Fibroblast of villous mesenchyme (primary cell): ENCODE results near the gene AUTS2. TPM values are rescaled to one million over a fixed set of nuclear protein-coding genes. Genes with fewer than 3 reads are reported as not detected.

Source experiments
- DNase-seq: peaks from one replicate; pipeline ENCODE4 v3.0.0-alpha.2; 2010; ENCODE audit warnings: low read depth
- H3K4me3 ChIP-seq: 2 replicates; pipeline ENCODE4 v1.5.1; 2011; ENCODE audit warnings: low read depth, mild to moderate bottlenecking, low read length
- total RNA-seq: library from RNA; depleted of rRNA; stranded (reverse); fragments of >200 nt; gene quantifications from 2 replicates; pipeline ENCODE4 v1.2.3, GENCODE V29; 2012
- TF ChIP-seq, protein P1 (sequence below): IDR thresholded peaks from 2 replicates; pipeline ENCODE4 v1.5.1; 2012; ENCODE audit warnings: low read depth, mild to moderate bottlenecking, low read length; ENCODE audit not compliant: insufficient read depth

The AUTS2 gene
- total RNA-seq, 1 donor = 3.9 TPM

DNA sequence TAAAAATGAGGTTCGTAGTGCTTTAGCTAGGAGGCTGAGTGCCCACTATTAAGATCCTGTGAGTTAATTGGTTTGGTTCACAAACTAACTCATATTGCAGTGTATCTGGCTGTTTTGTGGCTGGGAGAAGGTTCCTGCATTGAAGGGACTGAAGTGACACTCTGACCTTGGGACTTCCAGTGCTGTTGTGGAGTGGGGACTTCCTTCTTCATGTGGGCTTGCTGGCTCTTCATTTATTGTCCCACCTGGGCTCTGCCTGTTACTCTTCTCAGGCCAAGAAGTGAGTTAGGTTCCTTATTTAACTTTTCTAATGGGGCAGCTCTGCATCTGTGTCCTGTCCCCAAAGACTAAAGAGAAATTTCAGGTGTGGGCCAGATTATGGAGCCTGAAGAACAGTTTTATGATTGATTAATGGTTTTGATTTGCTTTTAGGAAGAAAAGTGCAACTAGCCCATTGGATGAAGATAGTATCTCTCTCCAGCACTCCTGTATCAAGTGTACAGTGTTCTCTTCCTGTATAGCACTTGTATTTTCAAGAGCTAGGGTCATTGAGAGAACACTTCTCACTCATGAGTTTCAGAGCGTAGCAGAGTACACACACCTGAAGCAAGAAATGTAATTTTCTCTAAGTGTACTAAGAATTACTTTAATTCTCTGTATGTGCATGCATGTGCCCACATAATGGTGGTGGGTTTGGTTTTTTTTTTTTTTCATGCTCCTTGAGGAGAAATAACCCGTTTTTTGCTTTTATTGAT is 54.8 kb downstream of the AUTS2 start:
- TF ChIP-seq, protein P1, sequence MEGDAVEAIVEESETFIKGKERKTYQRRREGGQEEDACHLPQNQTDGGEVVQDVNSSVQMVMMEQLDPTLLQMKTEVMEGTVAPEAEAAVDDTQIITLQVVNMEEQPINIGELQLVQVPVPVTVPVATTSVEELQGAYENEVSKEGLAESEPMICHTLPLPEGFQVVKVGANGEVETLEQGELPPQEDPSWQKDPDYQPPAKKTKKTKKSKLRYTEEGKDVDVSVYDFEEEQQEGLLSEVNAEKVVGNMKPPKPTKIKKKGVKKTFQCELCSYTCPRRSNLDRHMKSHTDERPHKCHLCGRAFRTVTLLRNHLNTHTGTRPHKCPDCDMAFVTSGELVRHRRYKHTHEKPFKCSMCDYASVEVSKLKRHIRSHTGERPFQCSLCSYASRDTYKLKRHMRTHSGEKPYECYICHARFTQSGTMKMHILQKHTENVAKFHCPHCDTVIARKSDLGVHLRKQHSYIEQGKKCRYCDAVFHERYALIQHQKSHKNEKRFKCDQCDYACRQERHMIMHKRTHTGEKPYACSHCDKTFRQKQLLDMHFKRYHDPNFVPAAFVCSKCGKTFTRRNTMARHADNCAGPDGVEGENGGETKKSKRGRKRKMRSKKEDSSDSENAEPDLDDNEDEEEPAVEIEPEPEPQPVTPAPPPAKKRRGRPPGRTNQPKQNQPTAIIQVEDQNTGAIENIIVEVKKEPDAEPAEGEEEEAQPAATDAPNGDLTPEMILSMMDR = no peak
- no peak overlapping the region for H3K4me3 ChIP-seq
- DNase-seq = no peak

DNA sequence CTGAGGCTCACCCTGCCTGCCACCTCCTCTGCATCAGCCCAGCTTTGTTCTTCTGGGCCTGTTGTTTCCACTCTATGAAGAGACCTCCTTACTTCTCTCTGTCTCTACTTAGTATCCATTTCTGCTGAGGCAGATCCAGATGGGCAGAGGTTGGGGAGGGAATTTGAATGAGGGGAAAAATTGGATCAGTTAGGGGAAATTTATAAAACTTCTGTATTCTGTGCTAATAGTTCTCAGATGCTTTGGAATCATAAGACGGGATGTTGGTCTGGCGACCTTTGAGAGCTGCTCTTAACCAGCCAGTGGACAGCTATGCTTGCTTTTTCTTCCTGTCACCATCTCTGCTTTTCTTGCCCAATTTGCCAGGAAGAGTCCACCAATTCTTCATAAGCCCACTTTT is 55.5 kb downstream of the AUTS2 start:
- no peak overlapping the region for H3K4me3 ChIP-seq
- DNase-seq = no peak

DNA sequence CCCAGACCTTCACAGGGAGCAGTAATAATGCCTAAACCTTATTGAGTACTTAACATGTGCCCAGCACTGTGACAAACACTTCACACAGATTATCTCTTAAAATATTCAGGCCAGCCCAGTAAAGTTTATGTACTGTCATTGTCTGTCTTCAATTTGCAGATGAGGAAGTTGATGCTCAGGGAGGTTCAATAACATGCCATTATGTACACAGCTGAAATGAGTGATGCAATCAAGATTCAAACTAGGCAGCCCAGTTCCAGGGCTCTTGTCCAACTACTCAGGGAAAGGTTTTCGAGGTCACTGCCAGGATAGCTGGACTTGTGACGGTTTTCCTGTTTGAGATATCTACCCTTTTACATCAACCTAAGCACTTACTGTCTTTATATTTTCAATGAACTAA is 56.1 kb downstream of the AUTS2 start:
- DNase-seq = peak; percentile 18
- no peak overlapping the region for H3K4me3 ChIP-seq
- TF ChIP-seq, protein P1 = no peak

More for the DNA sequence above, 55.5 kb downstream of the AUTS2 start:
- TF ChIP-seq, protein P1 = no peak

DNA sequence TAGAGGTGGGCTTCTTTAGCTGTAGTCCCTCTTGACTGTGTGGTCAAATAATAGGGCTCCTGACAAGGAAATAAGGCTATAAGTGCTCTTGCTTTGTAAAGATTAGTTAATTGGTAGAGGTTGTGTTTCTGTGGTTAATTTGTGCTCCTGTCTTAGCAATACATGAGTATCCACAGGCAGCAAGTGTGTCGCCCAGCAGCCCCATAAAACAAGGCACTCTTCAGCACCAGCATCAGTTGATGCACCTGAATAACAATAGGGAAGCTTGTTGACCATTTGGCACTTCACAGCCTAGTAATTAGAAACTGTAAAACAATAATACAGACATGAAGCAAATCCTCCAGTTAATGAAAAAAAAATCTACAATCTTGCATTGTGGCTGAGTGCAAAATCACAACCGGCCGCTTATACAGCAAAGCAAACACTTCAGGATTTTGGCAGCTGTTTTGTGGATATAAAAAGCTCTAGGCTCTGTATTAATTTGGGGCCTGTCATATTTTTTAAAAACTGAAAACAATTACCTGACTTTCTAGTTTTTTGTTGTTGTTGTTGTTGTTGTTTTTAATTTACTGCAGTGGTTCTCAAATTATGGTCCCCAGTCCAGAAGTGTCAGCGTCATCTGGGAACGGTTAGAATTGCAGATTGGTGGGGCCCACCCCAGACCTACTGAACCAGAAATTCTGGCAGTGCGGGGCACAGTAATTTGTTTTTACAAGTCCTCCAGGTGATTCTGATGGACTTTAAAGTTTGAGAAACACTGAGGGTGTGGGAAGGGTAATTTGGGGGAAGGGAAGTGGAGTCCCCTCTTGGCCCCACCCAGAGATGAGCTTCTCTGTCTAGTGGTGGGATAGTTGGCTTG is 56.8 kb downstream of the AUTS2 start:
- DNase-seq = no peak
- TF ChIP-seq, protein P1 = no peak
- no peak overlapping the region for H3K4me3 ChIP-seq

DNA sequence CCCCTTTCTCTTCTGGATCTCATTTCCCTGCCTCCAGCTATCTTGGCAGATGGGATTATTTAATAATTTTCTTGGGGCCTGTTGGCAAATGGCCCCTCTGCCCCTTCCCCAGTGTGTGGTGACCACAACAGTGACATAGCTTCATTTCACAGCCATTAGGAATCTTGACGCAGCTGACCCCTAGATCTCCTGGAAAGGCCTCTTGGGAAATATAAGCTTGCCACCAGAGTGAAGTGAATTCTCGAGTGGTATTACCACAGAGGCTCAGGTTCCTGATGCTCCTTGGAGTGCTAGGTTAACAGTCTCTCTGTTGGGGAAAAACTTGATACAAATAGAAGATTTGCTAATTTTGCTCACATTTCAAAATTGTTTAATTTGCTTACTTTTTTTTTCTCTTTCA is 57.8 kb downstream of the AUTS2 start:
- DNase-seq = no peak
- H3K4me3 ChIP-seq = no peak overlapping the region
- TF ChIP-seq, protein P1 = no peak

DNA sequence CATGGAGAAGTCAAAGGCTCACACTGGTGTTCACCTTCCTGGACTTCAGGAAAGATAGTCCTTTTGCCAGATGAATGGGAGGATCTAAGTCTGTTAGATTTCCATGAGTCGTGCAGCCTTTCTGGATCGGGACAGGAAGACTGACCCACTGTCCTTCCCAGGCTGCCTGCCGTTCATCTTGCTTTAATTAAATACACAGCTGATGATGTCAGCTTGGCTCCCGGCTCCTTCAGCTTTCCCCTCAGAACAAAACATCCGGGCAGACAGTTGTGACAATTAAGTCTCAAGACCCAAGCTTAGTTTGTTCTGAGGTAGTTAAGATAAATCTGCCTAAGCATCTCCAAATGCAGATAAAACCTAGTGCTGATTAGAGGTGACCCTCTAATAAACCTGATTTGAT is 58.6 kb downstream of the AUTS2 start:
- TF ChIP-seq, protein P1 = no peak
- DNase-seq = peak; percentile 67
- H3K4me3 ChIP-seq = no peak overlapping the region
